ENCODE data around the gene LCA5L.

LCA5L gene

GRCh38 chr21:39434950-39435349 lies 10.6 kb downstream of the LCA5L start:
- Histone ChIP-seq H3K36me3 (ENCODE audit: control insufficient read depth, insufficient read depth, low read length) (no peaks in the 10 kb centered on the region), H3K4me3 (replicated peaks; ENCODE audit: low read depth, low read length) (no peak overlapping the region), H3K27me3 (replicated peaks; ENCODE audit: control insufficient read depth, insufficient read depth, low read length) (no peaks in the 10 kb centered on the region)
- no peak for TF ChIP-seq CTCF (IDR thresholded peaks at IDR 0.05; ENCODE audit: insufficient read depth, low read length, poor library complexity, severe bottlenecking)
- no peak for DNase-seq (ENCODE audit: extremely low read depth, insufficient read length)

GRCh38 chr21:39430954-39431353 lies 14.6 kb downstream of the LCA5L start:
- H3K4me3 ChIP-seq (replicated peaks; ENCODE audit: low read depth, low read length), result no peak overlapping the region
- H3K36me3 ChIP-seq (ENCODE audit: control insufficient read depth, insufficient read depth, low read length), result no peaks in the 10 kb centered on the region
- no peak for DNase-seq (ENCODE audit: extremely low read depth, insufficient read length)
- no peak for TF ChIP-seq CTCF (IDR thresholded peaks at IDR 0.05; ENCODE audit: insufficient read depth, low read length, poor library complexity, severe bottlenecking)
- H3K27me3 ChIP-seq (replicated peaks; ENCODE audit: control insufficient read depth, insufficient read depth, low read length), result no peaks in the 10 kb centered on the region

- DNase-seq (ENCODE audit: extremely low read depth, insufficient read length), result no peak
- TF ChIP-seq CTCF (IDR thresholded peaks at IDR 0.05; ENCODE audit: insufficient read depth, low read length, poor library complexity, severe bottlenecking), result no peak
- Histone ChIP-seq H3K4me3 (replicated peaks; ENCODE audit: low read depth, low read length) (no peak overlapping the region), H3K36me3 (ENCODE audit: control insufficient read depth, insufficient read depth, low read length) (no peaks in the 10 kb centered on the region), H3K27me3 (replicated peaks; ENCODE audit: control insufficient read depth, insufficient read depth, low read length) (no peaks in the 10 kb centered on the region)
Measured at GRCh38 chr21:39430457-39430856, 15.1 kb downstream of the LCA5L start.

GRCh38 chr21:39430016-39430415 lies 15.6 kb downstream of the LCA5L start:
- no peak for TF ChIP-seq CTCF (IDR thresholded peaks at IDR 0.05; ENCODE audit: insufficient read depth, low read length, poor library complexity, severe bottlenecking)

GRCh38 chr21:39429445-39429844 lies 16.1 kb downstream of the LCA5L start:
- no peak overlapping the region for H3K4me3 ChIP-seq (replicated peaks; ENCODE audit: low read depth, low read length)
- no peak for DNase-seq (ENCODE audit: extremely low read depth, insufficient read length)
- no peaks in the 10 kb centered on the region for H3K36me3 ChIP-seq (ENCODE audit: control insufficient read depth, insufficient read depth, low read length)
- no peaks in the 10 kb centered on the region for H3K27me3 ChIP-seq (replicated peaks; ENCODE audit: control insufficient read depth, insufficient read depth, low read length)
- TF ChIP-seq CTCF (IDR thresholded peaks at IDR 0.05; ENCODE audit: insufficient read depth, low read length, poor library complexity, severe bottlenecking), result no peak

More at GRCh38 chr21:39430016-39430415, 15.6 kb downstream of the LCA5L start:
- H3K36me3 ChIP-seq (ENCODE audit: control insufficient read depth, insufficient read depth, low read length), result no peaks in the 10 kb centered on the region
- no peak overlapping the region for H3K4me3 ChIP-seq (replicated peaks; ENCODE audit: low read depth, low read length)
- H3K27me3 ChIP-seq (replicated peaks; ENCODE audit: control insufficient read depth, insufficient read depth, low read length), result no peaks in the 10 kb centered on the region
- DNase-seq (ENCODE audit: extremely low read depth, insufficient read length), result no peak

All from GM06990 (cell line).